Neural cell (in vitro differentiated cells): ENCODE data around the gene GNG12.

Experiments
- CTCF ChIP-seq: fragments of 450-650 bp; IDR thresholded peaks from 2 replicates; pipeline ENCODE4 v1.5.1; 2014; ENCODE audit warnings: antibody characterized with exemption, mild to moderate bottlenecking, moderate library complexity; ENCODE audit not compliant: poor library complexity, severe bottlenecking
- POLR2AphosphoS5 ChIP-seq: IDR thresholded peaks from 2 replicates; pipeline ENCODE4 v1.6.1; 2012

- TF ChIP-seq CTCF (no peak), POLR2AphosphoS5 (no peak)
These were observed 99.0 kb downstream of the GNG12 start for GRCh38 chr1:67734323-67734690.
